K562 (cell line): ENCODE results near the gene PPFIA1. TPM values are rescaled to one million over a fixed set of nuclear protein-coding genes. Genes with fewer than 3 reads are reported as not detected.

Experiments
- ATAC-seq: fragments of 200-7000 bp; cut with Tn5 transposase; 3 replicates; pipeline ENCODE4 v1.9.1; 2020; ENCODE audit warnings: moderate library complexity
- BruUV-seq: library from RNA; stranded (reverse); fragments of 400-500 nt; replicated peaks from 2 replicates; lab custom pipeline; 2021; lab: Mats Ljungman, UMichigan
- CTCF ChIA-PET: fragments of 300-600 bp; formaldehyde crosslinking; extraction: SDS; loops from one replicate; lab custom pipeline; 2021; ENCODE audit warnings: low intra/inter-chr PET ratio; lab: Yijun Ruan, JAX
- POLR2A ChIA-PET: fragments of 300-600, 350-650 bp; sonication (Branson Sonifier 250); formaldehyde crosslinking; extraction: SDS; loops from one replicate; lab custom pipeline; 2021; ENCODE audit warnings: antibody characterized with exemption, inconsistent platforms; lab: Yijun Ruan, JAX
- DNase-seq, 4 experiments: peaks; one replicate each; pipeline versions ENCODE4 v3.0.0 to v3.0.0-alpha.2; 2011 to 2018; ENCODE audit warnings: low spot score in 3 of 4, mixed read lengths in 3 of 4; ENCODE audit errors: extremely low read depth in 1 of 4
- FAIRE-seq: peaks from 2 replicates; lab custom pipeline; 2011; peaks lifted over from hg19 to GRCh38; lab: Jason Lieb, UNC
- H2AFZ ChIP-seq: 2 replicates; pipeline ENCODE4 v1.6.0; 2011; ENCODE audit warnings: low read depth, low read length, control low read depth, inconsistent platforms
- H3K27ac ChIP-seq: fragments of 200-600 bp; 3 replicates; pipeline ENCODE4 v1.8.0; 2011; ENCODE audit warnings: low read depth, mild to moderate bottlenecking, control low read depth, inconsistent platforms, low read length, moderate library complexity, mixed read lengths; ENCODE audit errors: extremely low read depth
- H3K27me3 ChIP-seq, 2 experiments: fragments of 300-600 bp in 1 of 2; 2 replicates in 1 of 2; 3 replicates in 1 of 2; pipeline versions ENCODE4 v1.6.0 to v1.8.0; 2011; ENCODE audit warnings: inconsistent platforms in 2 of 2, low read length in 2 of 2, mild to moderate bottlenecking in 1 of 2, mixed read lengths in 1 of 2, moderate library complexity in 1 of 2; ENCODE audit not compliant: control insufficient read depth in 2 of 2, insufficient read depth in 2 of 2
- H3K36me3 ChIP-seq: fragments of 300-600 bp; 3 replicates; pipeline ENCODE4 v1.8.0; 2011; ENCODE audit warnings: mild to moderate bottlenecking, low read length, inconsistent platforms; ENCODE audit not compliant: control insufficient read depth, insufficient read depth
- H3K4me1 ChIP-seq, 2 experiments: fragments of 200-600 bp in 1 of 2; replicated peaks in 1 of 2; 2 replicates in 1 of 2; 3 replicates in 1 of 2; pipeline versions ENCODE4 v1.5.1 to v1.8.0; 2011; ENCODE audit warnings: inconsistent platforms in 2 of 2, low read length in 2 of 2, mild to moderate bottlenecking in 1 of 2, mixed read lengths in 1 of 2, moderate library complexity in 1 of 2; ENCODE audit not compliant: control insufficient read depth in 2 of 2, insufficient read depth in 2 of 2
- H3K4me2 ChIP-seq: 2 replicates; pipeline ENCODE4 v1.6.1; 2011; ENCODE audit warnings: low read length, control low read depth, inconsistent platforms, mixed read lengths; ENCODE audit not compliant: insufficient read depth
- H3K4me3 ChIP-seq: fragments of 200-600 bp; sonication (generic), shearing (Covaris generic); 2 replicates; pipeline ENCODE4 v1.5.1; 2016; ENCODE audit warnings: control low read depth, inconsistent platforms
- H3K79me2 ChIP-seq: fragments of 200-600 bp; 3 replicates; pipeline ENCODE4 v1.8.0; 2011; ENCODE audit warnings: low read length, inconsistent platforms; ENCODE audit not compliant: control insufficient read depth, insufficient read depth
- H3K9ac ChIP-seq, 2 experiments: 2 replicates each; pipeline versions ENCODE4 v1.6.0 to v1.6.1; 2011; ENCODE audit warnings: low read depth in 2 of 2, low read length in 2 of 2, control low read depth in 1 of 2, inconsistent platforms in 1 of 2, mild to moderate bottlenecking in 1 of 2, mixed read lengths in 1 of 2; ENCODE audit not compliant: insufficient read depth in 1 of 2
- H3K9me1 ChIP-seq: one replicate; pipeline ENCODE4 v1.6.0; 2011; ENCODE audit warnings: inconsistent platforms, mild to moderate bottlenecking, low read length, moderate library complexity; ENCODE audit not compliant: control insufficient read depth, insufficient read depth
- H3K9me3 ChIP-seq: replicated peaks from 2 replicates; pipeline ENCODE4 v1.5.1; 2011; ENCODE audit warnings: low read depth, low read length, inconsistent platforms; ENCODE audit not compliant: control insufficient read depth, insufficient read depth
- H4K20me1 ChIP-seq: replicated peaks from 2 replicates; pipeline ENCODE4 v1.6.1; 2011; ENCODE audit warnings: low read length, inconsistent platforms, mixed read lengths; ENCODE audit not compliant: control insufficient read depth, insufficient read depth
- CBX2 ChIP-seq: fragments of 200-600 bp; sonication (generic); IDR thresholded peaks from one replicate; pipeline ENCODE4 v1.6.1; 2012; ENCODE audit warnings: mild to moderate bottlenecking, low read length, inconsistent platforms; ENCODE audit not compliant: insufficient read depth, poor library complexity, severe bottlenecking
- HDAC1 ChIP-seq, 2 experiments: fragments of 450-650 bp; IDR thresholded peaks; 2 replicates each; pipeline ENCODE4 v1.6.1; 2016 to 2017; ENCODE audit warnings: inconsistent platforms in 1 of 2, mild to moderate bottlenecking in 1 of 2, moderate library complexity in 1 of 2
- HOXB6 ChIP-seq: fragments of 250-450 bp; sonication (Bioruptor Pico); IDR thresholded peaks from 2 replicates; pipeline ENCODE4 v1.5.1; 2022; ENCODE audit warnings: mild to moderate bottlenecking, borderline replicate concordance
- MAZ ChIP-seq, 2 experiments: fragments of 450-650 bp in 1 of 2; sonication (generic) in 1 of 2; formaldehyde crosslinking; IDR thresholded peaks in 1 of 2; conservative IDR thresholded peaks in 1 of 2; 2 replicates each; pipeline versions ENCODE4 v1.4.0 to v1.5.0; 2020; ENCODE audit warnings: mild to moderate bottlenecking in 1 of 2, missing genetic modification reagents in 1 of 2
- PTBP1 ChIP-seq: fragments of 200-400 bp; formaldehyde crosslinking; IDR thresholded peaks from 2 replicates; pipeline ENCODE4 v1.6.1; 2017; ENCODE audit warnings: low read depth, low read length
- PURB ChIP-seq: sonication (generic); formaldehyde crosslinking; IDR thresholded peaks from 2 replicates; pipeline ENCODE4 v1.9.0; 2021; ENCODE audit warnings: low read depth, mild to moderate bottlenecking, missing genetic modification reagents
- TAF15 ChIP-seq: fragments of 200-400 bp; formaldehyde crosslinking; IDR thresholded peaks from 2 replicates; pipeline ENCODE4 v1.6.1; 2017; ENCODE audit warnings: mild to moderate bottlenecking, low read depth, low read length, moderate library complexity
- ZEB2 ChIP-seq: fragments of 450-650 bp; IDR thresholded peaks from 2 replicates; pipeline ENCODE4 v1.6.1; 2016
- ZNF561 ChIP-seq: fragments of 450-650 bp; formaldehyde crosslinking; conservative IDR thresholded peaks from 2 replicates; pipeline ENCODE4 v1.4.0; 2020; ENCODE audit warnings: mild to moderate bottlenecking, moderate library complexity
- WGBS: fragments of 100-300 bp; shearing (Covaris generic); methylation state at CpG from one replicate; pipeline ENCODE4 v1.1.6; 2016; ENCODE audit warnings: low coverage, mixed read lengths; ENCODE audit not compliant: insufficient coverage; ENCODE audit errors: missing lambda C conversion rate; 5-methylcytosine and 5-hydroxymethylcytosine counted together
- in situ Hi-C: fragments of 300-500 bp; cut with MboI; formaldehyde crosslinking; loops from 4 replicates; pipeline ENCODE4 v1.15.0; 2018; ENCODE audit warnings: inconsistent platforms, mixed read lengths
- intact Hi-C: fragments of 100-400 bp; cut with micrococcal nuclease; formaldehyde crosslinking; loops from 2 replicates; pipeline ENCODE4 v1.14.2; 2022
- polyA plus RNA-seq, 8 experiments: library from polyadenylated mRNA; depleted of rRNA in 4 of 8; stranded (reverse) in 5 of 8; unstranded in 3 of 8; fragments of >200 nt; fragmentation: Nextera tagmentation in 2 of 8; fragmentation: Illumina TruSeq in 1 of 8; extraction: Ambion mirVana in 2 of 8; extraction: Trizol in 1 of 8; gene quantifications; 2 replicates each; pipeline versions ENCODE4 v1.2.1 to v1.2.3, GENCODE V29; 2011 to 2014; ENCODE audit warnings: inconsistent platforms in 1 of 8, missing spikeins in 1 of 8
- total RNA-seq, 7 experiments: library from RNA; depleted of rRNA in 6 of 7; stranded (reverse); fragments of >200 nt in 6 of 7; fragmentation: Illumina TruSeq in 2 of 7; extraction: Trizol in 2 of 7; gene quantifications; 2 replicates each; pipeline versions ENCODE4 v1.2.1 to v1.2.3, GENCODE V29; 2011 to 2021; ENCODE audit warnings: low replicate concordance in 1 of 7
- TF ChIP-seq, protein P1 (sequence below), 2 experiments: fragments of 450-650 bp in 1 of 2; sonication (generic) in 1 of 2; formaldehyde crosslinking in 1 of 2; IDR thresholded peaks; 2 replicates each; pipeline versions ENCODE4 v1.7.1 to v1.9.0; 2016 to 2022; ENCODE audit warnings: inconsistent platforms in 1 of 2, mild to moderate bottlenecking in 1 of 2, missing genetic modification reagents in 1 of 2

The PPFIA1 gene
- total and polyA plus RNA-seq, 9 of the 15 experiments (the other 6 are each of a cell fraction or from before 2014, with no cell fraction given) = 9.9 to 41.5 (median 28.5) TPM

DNA sequence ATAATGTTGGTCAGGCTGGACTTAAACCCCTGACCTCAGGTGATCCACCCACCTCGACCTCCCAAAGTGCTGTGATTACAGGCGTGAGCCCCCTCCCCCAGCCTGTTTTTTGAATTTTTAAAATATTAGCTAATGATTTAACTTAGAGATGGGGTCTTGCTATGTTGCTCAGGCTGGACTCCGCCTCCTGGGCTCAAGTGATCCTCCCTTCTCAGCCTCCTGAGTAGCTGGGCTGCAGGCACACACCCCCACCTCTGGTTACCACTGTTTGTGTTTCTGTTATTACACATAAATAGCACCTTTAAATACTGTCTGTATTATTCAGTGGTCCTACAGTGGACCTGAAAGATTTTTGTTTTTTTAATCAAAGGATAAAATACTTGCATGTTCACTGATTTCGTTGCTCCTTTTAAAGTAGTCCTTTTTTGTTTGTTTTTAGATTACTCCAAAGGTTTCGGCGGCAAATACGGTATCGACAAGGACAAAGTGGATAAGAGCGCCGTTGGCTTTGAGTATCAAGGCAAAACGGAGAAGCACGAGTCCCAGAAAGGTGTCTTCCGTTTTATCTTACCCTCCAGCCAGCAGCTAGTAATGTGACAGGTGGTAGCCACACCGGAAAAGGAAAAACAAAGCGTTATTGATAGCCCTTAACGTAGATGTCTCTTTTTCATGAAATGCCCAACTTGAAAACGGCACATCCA lies 149.0 kb downstream of the PPFIA1 start (continued):
- 0 out of 4 replicates have a peak, but pooled peaks of 1 of the 2 experiments have one; percentile 18 for TF ChIP-seq MAZ (CRISPR knock-in tag; conservative IDR thresholded peaks at IDR 0.05 in 1 of 2, IDR thresholded peaks at IDR 0.05 in 1 of 2)
- TF ChIP-seq ZEB2 = no peak

DNA sequence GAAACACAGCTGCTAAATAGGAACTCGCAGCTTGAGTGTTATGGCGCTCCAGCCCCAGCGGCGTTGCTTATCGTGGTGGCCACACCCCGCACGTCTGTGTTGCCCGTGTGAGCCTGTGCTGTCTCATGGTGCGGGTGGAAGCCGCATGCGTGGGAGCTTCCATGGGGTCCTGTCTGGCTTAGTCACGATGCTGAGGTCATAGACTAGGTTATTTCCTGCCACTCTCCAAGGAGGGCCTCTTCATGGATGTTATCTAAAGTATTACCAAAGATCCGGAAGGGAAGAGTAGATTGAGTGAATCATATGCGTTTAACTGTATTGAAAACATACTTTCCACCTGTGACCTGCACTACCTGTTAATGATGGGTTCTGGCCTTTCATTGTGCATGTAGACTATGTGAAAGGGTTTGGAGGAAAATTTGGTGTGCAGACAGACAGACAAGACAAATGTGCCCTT lies 149.5 kb downstream of the PPFIA1 start:
- ChIA-PET CTCF (no interaction called here), POLR2A (interaction anchor here (0.6 to 2.6 kb wide), 7 partner anchors 10 to 1510 kb away, joined by 3 to 14 read pairs (median 5); no protein-coding TSS in a partner anchor)
- Histone ChIP-seq H3K4me3 (no peak overlapping the region; the same call in 1 of the 2 replicates), H3K4me2 (peak overlapping the region; percentile 76), H4K20me1 (peaks cover 35% of the 10 kb centered on the region), H3K9me3 (no peaks in the 10 kb centered on the region), H3K9ac (peak overlapping the region in 1 of 2 experiments; percentile 72; a peak in 2 of 4 replicates), H2AFZ (peak overlapping the region; percentile 57), H3K9me1 (peaks cover 16% of the 10 kb centered on the region), H3K27ac (peak overlapping the region; percentile 95), H3K79me2 (peaks cover 27% of the 10 kb centered on the region), H3K36me3 (peaks cover 85% of the 10 kb centered on the region), H3K27me3 (no peaks in the 10 kb centered on the region), H3K4me1 (peaks cover 14 to 40% of the 10 kb centered on the region in 2 experiments; a peak in 4 of 5 replicates)
- in situ Hi-C loops = no loop called here
- peak; percentile 95 for ATAC-seq
- DNase-seq = peak; percentile 94 to 98 (median 95)
- no TSS peak for BruUV-seq
- intact Hi-C loops = loop anchor here (5.0 kb wide), 1 partner anchor 37 kb away; no protein-coding TSS in a partner anchor
- WGBS = under 1% methylated on average over 14 of the region's 14 CpGs
- FAIRE-seq = peak; percentile 100
- TF ChIP-seq PURB (CRISPR knock-in tag) (no peak), TAF15 (no peak), PTBP1 (0 out of 2 replicates have a peak, but pooled peaks have one; percentile 32), HDAC1 (IDR thresholded peaks at IDR 0.05) (peak in 1 of 2 experiments; percentile 94; a peak in 2 of 4 replicates), HOXB6 (no peak), CBX2 (no peak), ZNF561 (CRISPR knock-in tag) (no peak)
- TF ChIP-seq, protein P1, sequence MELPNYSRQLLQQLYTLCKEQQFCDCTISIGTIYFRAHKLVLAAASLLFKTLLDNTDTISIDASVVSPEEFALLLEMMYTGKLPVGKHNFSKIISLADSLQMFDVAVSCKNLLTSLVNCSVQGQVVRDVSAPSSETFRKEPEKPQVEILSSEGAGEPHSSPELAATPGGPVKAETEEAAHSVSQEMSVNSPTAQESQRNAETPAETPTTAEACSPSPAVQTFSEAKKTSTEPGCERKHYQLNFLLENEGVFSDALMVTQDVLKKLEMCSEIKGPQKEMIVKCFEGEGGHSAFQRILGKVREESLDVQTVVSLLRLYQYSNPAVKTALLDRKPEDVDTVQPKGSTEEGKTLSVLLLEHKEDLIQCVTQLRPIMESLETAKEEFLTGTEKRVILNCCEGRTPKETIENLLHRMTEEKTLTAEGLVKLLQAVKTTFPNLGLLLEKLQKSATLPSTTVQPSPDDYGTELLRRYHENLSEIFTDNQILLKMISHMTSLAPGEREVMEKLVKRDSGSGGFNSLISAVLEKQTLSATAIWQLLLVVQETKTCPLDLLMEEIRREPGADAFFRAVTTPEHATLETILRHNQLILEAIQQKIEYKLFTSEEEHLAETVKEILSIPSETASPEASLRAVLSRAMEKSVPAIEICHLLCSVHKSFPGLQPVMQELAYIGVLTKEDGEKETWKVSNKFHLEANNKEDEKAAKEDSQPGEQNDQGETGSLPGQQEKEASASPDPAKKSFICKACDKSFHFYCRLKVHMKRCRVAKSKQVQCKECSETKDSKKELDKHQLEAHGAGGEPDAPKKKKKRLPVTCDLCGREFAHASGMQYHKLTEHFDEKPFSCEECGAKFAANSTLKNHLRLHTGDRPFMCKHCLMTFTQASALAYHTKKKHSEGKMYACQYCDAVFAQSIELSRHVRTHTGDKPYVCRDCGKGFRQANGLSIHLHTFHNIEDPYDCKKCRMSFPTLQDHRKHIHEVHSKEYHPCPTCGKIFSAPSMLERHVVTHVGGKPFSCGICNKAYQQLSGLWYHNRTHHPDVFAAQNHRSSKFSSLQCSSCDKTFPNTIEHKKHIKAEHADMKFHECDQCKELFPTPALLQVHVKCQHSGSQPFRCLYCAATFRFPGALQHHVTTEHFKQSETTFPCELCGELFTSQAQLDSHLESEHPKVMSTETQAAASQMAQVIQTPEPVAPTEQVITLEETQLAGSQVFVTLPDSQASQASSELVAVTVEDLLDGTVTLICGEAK (IDR thresholded peaks at IDR 0.05) = no peak
- TF ChIP-seq, protein P1 (CRISPR knock-in tag; IDR thresholded peaks at IDR 0.05) = no peak
